ENCODE data around the gene TMEM151B.
A peak's percentile ranks its signal among the peaks of the same experiment; 100 is the strongest.

The TMEM151B gene

GRCh38 chr6:44266347-44266746 lies 3.9 kb upstream of the TMEM151B start:
- intact Hi-C loops (cut with DNase I; ENCODE audit: low total_unique reads), result loop anchor here (5.0 to 10.0 kb wide), 3 partner anchors 71 to 172 kb away; partner anchors contain the start of gene CDC5L
- H3K27ac ChIP-seq, result no peak overlapping the region
- DNase-seq, result no peak
- no peaks in the 10 kb centered on the region for H3K9me3 ChIP-seq
- peaks cover 0 to 51% (median 34%) of the 10 kb centered on the region in 4 donors for H3K4me1 ChIP-seq
- no peak for TF ChIP-seq CTCF (IDR thresholded peaks at IDR 0.05)
- H3K4me3 ChIP-seq, result no peak overlapping the region
- H3K27me3 ChIP-seq, result peaks cover 0 to 34% of the 10 kb centered on the region in 2 donors
- peaks cover 0 to 3% (median 0%) of the 10 kb centered on the region in 3 donors for H3K36me3 ChIP-seq

GRCh38 chr6:44267252-44267651 lies 3.0 kb upstream of the TMEM151B start:
- peaks cover 0 to 54% (median 35%) of the 10 kb centered on the region in 4 donors for H3K4me1 ChIP-seq

GRCh38 chr6:44268095-44268628 lies 2.1 kb upstream of the TMEM151B start:
- no peak for DNase-seq
- peaks cover 0 to 52% of the 10 kb centered on the region in 2 donors for H3K27me3 ChIP-seq
- H3K4me1 ChIP-seq, result peaks cover 0 to 45% (median 28%) of the 10 kb centered on the region in 4 donors
- no peak overlapping the region for H3K27ac ChIP-seq
- H3K4me3 ChIP-seq, result no peak overlapping the region
- no peaks in the 10 kb centered on the region for H3K9me3 ChIP-seq
- no peaks in the 10 kb centered on the region for H3K36me3 ChIP-seq
- intact Hi-C loops (cut with DNase I; ENCODE audit: low total_unique reads), result loop anchor here (5.0 to 10.0 kb wide), 3 partner anchors 69 to 173 kb away; partner anchors contain the start of gene CDC5L
- peak; percentile 79 to 90 for TF ChIP-seq CTCF (IDR thresholded peaks at IDR 0.05)

More at GRCh38 chr6:44267252-44267651, 3.0 kb upstream of the TMEM151B start:
- H3K27me3 ChIP-seq, result peaks cover 0 to 43% of the 10 kb centered on the region in 2 donors
- no peak overlapping the region for H3K4me3 ChIP-seq
- no peaks in the 10 kb centered on the region for H3K36me3 ChIP-seq
- intact Hi-C loops (cut with DNase I; ENCODE audit: low total_unique reads), result loop anchor here (5.0 to 10.0 kb wide), 3 partner anchors 70 to 172 kb away; partner anchors contain the start of gene CDC5L
- TF ChIP-seq CTCF (IDR thresholded peaks at IDR 0.05), result no peak
- H3K27ac ChIP-seq, result no peak overlapping the region
- H3K9me3 ChIP-seq, result no peaks in the 10 kb centered on the region
- DNase-seq, result no peak

GRCh38 chr6:44269178-44269920 lies 901 bp upstream of the TMEM151B start:
- intact Hi-C loops (cut with DNase I; ENCODE audit: low total_unique reads), result loop anchor here (5.0 to 10.0 kb wide), 3 partner anchors 68 to 175 kb away; partner anchors contain the start of gene CDC5L
- Histone ChIP-seq H3K9me3 (no peaks in the 10 kb centered on the region), H3K4me1 (peaks cover 0 to 33% (median 17%) of the 10 kb centered on the region in 4 donors), H3K36me3 (no peaks in the 10 kb centered on the region), H3K27ac (no peak overlapping the region), H3K4me3 (no peak overlapping the region), H3K27me3 (peaks cover 0 to 64% of the 10 kb centered on the region in 2 donors)
- no peak for DNase-seq
- no peak for TF ChIP-seq CTCF (IDR thresholded peaks at IDR 0.05)

- no peaks in the 10 kb centered on the region for H3K36me3 ChIP-seq
- H3K4me3 ChIP-seq, result peak overlapping the region; percentile 27 to 38
- no peaks in the 10 kb centered on the region for H3K9me3 ChIP-seq
- TF ChIP-seq CTCF (IDR thresholded peaks at IDR 0.05), result no peak
- intact Hi-C loops (cut with DNase I; ENCODE audit: low total_unique reads), result no loop called here
- H3K4me1 ChIP-seq, result peaks cover 0 to 22% (median 13%) of the 10 kb centered on the region in 4 donors
- DNase-seq, result no peak
- no peak overlapping the region for H3K27ac ChIP-seq
- H3K27me3 ChIP-seq, result peaks cover 0 to 75% of the 10 kb centered on the region in 2 donors
Measured at GRCh38 chr6:44270526-44271405, 516 bp downstream of the TMEM151B start.

All from tibial artery (tissue), 4 donors.